ENCODE results near the gene TRIM77.
"Not testable (repeated sequence)": the region's sequence is repeated elsewhere in the genome, so short reads cannot be mapped to it uniquely, and the experiment has no call there.

DNA sequence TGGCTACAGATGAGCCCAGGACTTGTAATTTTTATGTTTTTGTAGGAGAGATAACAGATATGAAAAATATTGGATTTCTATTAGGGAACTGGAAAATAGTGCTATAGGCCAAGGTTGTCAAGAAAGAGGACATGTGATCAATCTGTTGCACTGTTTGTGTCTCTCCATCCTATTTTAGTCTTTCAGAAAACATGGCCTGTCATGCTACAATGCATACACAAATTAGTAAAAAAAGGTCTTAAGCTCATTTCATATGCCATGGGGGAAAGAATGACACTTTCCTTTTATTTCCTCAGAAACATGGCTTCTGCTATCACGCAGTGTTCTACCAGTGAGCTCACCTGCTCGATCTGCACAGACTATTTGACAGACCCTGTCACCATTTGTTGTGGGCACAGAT is at the start of gene TRIM77:
- TF ChIP-seq YY1 (IDR thresholded peaks at IDR 0.05; ENCODE audit: insufficient read depth, insufficient read length); ZNF274 (IDR thresholded peaks at IDR 0.05; ENCODE audit: low read depth, low read length); SUZ12 (IDR thresholded peaks at IDR 0.05; ENCODE audit: extremely low read depth, insufficient read depth, insufficient read length): not testable (repeated sequence)
